Cerebellar cortex (tissue), 1 donor: ENCODE measurements around the gene PALLD.

Source experiments
- DNase-seq: peaks from one replicate; pipeline ENCODE4 v3.0.0-alpha.2; 2015; ENCODE audit warnings: low spot score

The PALLD gene

GRCh38 chr4:168765322-168765721 lies 268.5 kb downstream of the PALLD start:
- no peak for DNase-seq

DNA sequence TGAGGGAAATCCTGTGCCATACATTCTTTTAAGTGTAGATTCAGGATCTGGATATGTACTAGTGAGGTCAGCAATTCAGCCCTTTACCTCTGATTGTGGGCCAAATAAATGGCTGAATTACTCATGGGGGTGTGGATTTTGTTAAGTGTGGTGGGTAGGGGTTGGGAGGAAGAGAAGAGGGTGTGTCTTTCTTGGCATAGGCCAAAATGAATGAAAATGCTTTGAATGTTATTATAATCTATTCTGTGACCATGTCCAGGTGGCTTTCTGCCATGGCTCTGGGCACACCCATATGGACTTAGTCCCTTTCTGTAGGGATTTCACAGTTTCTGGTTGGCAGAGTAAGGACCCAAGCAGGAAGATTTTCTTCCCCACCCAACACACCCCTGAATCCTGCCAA lies 268.9 kb downstream of the PALLD start:
- no peak for DNase-seq

- no peak for DNase-seq
Observed at GRCh38 chr4:168766604-168767316, 269.9 kb downstream of the PALLD start.

DNA sequence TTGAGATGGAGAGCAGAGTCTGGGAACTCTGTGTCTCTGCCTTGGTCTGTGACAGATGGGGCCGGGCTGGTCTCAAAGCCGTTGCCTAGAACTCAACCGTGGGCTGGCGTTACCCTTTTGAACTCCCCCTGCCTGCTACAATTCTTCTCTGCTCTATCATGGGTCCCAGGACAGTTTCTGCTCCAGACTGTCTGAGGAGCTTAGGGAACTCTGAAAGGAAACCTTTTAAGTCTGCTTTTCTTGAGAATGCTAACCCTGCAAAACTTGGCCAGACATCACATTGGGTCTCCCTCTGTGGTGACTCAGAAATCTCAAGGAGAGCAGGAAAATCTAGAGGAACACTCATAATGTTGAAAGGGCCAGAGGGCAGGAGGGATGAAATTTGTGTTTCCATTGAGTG lies 272.6 kb downstream of the PALLD start:
- DNase-seq = no peak

DNA sequence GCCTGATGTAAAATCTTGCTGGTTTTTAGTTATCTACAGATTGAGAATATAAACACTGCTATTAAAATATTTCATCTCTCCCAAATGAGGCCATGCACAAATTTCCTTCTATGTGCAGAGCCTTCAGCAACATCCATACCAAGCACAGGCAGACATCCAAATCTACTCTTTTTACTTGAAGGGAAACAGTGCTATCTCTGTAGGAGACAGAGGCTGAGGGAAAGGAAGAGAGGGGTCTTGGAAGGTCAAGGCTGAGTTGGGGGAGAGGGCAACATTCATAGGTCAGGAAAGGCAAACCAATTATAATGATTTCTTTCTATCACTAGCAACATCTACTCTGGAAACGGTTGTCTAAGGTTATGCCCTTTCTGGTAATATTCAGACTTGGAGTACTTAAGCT lies 273.0 kb downstream of the PALLD start:
- DNase-seq = no peak

- DNase-seq = no peak
Observed at GRCh38 chr4:168771251-168771650, 274.4 kb downstream of the PALLD start.

- no peak for DNase-seq
Observed at GRCh38 chr4:168773388-168774195, 276.7 kb downstream of the PALLD start.

- DNase-seq = no peak
Observed at GRCh38 chr4:168776382-168776781, 279.5 kb downstream of the PALLD start.

GRCh38 chr4:168777277-168777965 lies 280.6 kb downstream of the PALLD start:
- no peak for DNase-seq

DNA sequence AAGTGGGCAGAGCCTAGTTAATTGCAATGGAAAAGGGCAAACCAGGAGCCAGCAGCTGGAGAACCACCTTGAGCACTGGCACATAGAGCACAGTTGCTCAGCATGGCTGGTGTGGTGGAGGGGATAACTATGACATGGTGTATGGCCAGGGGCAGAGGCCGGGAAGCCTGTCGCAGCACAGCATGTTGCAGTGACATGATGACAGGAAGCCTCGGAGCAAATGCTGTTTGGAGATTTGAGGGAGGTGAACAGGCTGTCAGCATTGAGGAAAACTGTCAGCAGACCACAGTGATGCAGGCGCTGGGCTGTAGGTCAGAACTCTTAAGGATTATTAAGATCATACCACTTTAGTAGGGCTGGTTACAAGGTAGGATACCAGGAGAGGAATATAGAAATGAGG lies 284.5 kb downstream of the PALLD start:
- no peak for DNase-seq

DNA sequence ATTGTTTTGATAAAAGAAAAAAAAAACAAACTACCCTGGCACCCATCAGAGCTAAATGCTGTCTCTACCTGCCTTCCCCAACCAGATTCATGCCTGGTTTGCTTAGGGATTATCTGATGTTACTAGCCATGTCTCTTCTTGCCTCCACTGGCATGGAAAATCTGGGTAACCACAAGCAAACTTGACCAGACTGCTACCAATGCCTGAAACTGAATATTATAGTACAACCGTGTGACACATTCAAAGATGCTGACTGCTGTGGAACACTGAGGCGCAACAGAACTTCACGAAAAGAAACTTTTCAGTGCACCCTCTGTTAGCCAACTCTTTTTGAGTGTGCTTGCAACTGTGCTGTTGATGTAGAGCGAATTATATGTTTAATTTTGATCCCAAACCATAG lies 285.1 kb downstream of the PALLD start:
- no peak for DNase-seq

DNA sequence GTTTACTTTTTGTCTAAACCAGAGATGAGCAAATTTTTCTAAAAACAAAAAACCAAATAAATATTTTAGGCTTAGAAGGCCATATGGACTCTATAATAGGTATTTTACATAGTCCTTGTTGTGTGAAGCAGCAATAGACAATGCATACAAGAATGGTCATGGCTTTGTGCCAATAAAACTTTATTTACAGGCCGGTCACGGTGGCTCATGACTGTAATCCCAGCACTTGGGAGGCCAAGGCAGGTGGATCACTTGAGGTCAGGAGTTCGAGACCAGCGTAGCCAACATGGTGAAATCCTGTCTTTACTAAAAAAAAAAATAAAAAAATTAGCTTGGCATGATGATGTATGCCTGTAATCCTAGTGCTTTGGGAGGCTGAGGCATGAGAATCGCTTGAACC lies 285.6 kb downstream of the PALLD start:
- DNase-seq = no peak

GRCh38 chr4:168784786-168785461 lies 288.1 kb downstream of the PALLD start:
- DNase-seq = no peak

DNA sequence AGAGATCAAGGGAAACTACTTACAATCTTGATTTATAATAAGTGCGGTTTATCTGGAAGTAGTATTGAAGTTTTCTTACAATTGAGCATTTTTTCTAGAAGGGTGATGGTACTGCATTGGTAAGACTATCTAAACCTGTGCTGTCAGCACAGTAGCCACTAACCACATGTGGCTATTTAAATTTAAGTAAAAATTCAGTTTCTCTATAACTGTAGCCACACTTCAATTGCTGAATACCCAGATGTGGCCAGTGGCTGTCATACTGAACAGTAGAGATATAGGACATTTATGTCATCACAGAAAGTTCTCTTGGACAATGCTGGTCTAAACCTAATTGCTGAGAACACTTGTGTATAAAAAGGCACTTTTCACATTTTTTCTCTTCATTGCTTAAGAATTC lies 290.5 kb downstream of the PALLD start:
- no peak for DNase-seq

GRCh38 chr4:168787801-168788595 lies 291.1 kb downstream of the PALLD start:
- DNase-seq = no peak

GRCh38 chr4:168790898-168791297 lies 294.0 kb downstream of the PALLD start:
- no peak for DNase-seq

DNA sequence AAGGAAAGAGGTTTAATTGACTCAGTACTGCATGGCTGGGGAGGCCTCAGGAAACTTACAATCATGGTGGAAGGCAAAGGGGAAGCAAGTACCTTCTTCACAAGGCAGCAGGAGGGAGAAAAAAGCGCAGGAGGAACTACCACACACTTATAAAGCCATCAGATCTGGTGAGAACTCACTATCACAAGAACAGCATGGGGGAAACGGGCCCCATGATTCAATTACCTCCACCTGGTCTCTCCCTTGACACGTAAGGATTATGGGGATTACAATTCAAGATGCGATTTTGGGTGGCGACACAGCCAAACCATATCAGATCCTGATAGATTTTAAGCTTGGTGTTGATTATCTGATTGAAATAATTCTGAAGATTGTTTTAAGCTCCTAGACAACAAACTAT lies 294.5 kb downstream of the PALLD start:
- DNase-seq = no peak

GRCh38 chr4:168793542-168793941 lies 296.7 kb downstream of the PALLD start:
- DNase-seq = no peak

GRCh38 chr4:168794092-168794707 lies 297.3 kb downstream of the PALLD start:
- DNase-seq = no peak

- DNase-seq = no peak
Observed at GRCh38 chr4:168794881-168795280, 298.0 kb downstream of the PALLD start.

DNA sequence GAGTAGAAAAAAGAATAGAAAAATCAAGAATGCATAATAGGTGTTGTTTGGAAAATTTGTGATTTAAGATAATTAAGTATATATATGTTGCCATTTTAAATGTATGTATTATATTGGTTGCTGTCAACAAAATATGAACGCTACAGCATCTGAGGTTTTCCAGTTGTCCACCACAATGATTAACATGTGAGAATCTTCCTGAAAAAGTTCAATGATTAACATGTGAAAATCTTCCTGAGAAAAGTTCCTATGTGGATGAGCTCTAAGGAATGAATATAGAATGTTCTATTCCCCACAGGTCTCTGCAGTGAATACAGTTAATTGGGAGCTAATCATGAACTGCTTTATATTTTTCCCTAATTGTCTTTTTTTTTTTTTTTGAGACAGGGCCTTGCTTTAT lies 298.5 kb downstream of the PALLD start:
- no peak for DNase-seq
